Kidney epithelial cell (primary cell): Measurements from ENCODE around the gene CILP2. TPM values are rescaled to one million over a fixed set of nuclear protein-coding genes. Genes with fewer than 3 reads are reported as not detected.
A peak's percentile ranks its signal among the peaks of the same experiment; 100 is the strongest.

Source experiments
- DNase-seq: peaks from one replicate; pipeline ENCODE4 v3.0.0-alpha.2; 2010; ENCODE audit warnings: low read depth
- H3K27me3 ChIP-seq: 2 replicates; pipeline ENCODE4 v1.6.0; 2011; ENCODE audit warnings: low read length; ENCODE audit not compliant: control insufficient read depth, insufficient read depth
- H3K36me3 ChIP-seq: 2 replicates; pipeline ENCODE4 v1.5.1; 2011; ENCODE audit warnings: low read length; ENCODE audit not compliant: control insufficient read depth, insufficient read depth
- H3K4me3 ChIP-seq: 2 replicates; pipeline ENCODE4 v1.5.1; 2011; ENCODE audit warnings: low read depth, mild to moderate bottlenecking, control low read depth, low read length
- CTCF ChIP-seq: IDR thresholded peaks from 2 replicates; pipeline ENCODE4 v1.5.1; 2011; ENCODE audit warnings: mild to moderate bottlenecking, moderate library complexity, low read length, control low read depth, inconsistent platforms; ENCODE audit not compliant: insufficient read depth, poor library complexity, severe bottlenecking
- total RNA-seq: library from RNA; depleted of rRNA; stranded (reverse); fragments of >200 nt; gene quantifications from 2 replicates; pipeline ENCODE4 v1.2.3, GENCODE V29; 2015

CILP2 gene
- total RNA-seq, 1 donor from 2014 or later, result not detected

DNA sequence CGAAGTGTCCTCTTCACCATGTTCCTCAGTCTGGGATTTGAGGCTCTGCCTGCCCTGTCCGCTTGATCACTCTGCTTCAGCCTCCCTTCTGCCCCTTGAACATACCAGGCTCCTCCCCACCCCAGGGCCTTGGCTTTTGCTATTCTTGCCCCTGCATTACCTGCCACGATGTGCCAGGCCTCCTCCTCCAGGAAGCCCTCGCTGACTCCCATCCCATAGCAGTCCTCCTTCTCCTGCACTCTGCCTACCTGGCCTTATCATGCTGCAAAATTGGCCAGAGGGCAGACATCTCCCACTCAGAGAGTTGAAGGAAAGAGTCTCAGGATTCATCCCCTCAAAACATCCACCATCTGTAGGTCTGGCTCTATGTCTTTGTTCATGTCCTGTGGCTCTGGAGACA lies 7.2 kb upstream of the CILP2 start:
- TF ChIP-seq CTCF, result no peak
- H3K27me3 ChIP-seq, result peaks cover 5% of the 10 kb centered on the region
- DNase-seq, result no peak
- no peaks in the 10 kb centered on the region for H3K36me3 ChIP-seq
- no peak overlapping the region for H3K4me3 ChIP-seq

- Histone ChIP-seq H3K36me3 (no peaks in the 10 kb centered on the region), H3K4me3 (no peak overlapping the region), H3K27me3 (peaks cover 8% of the 10 kb centered on the region)
- TF ChIP-seq CTCF, result peak; percentile 97
- no peak for DNase-seq
Observed at GRCh38 chr19:19531951-19532805, 5.9 kb upstream of the CILP2 start.

- Histone ChIP-seq H3K4me3 (no peak overlapping the region), H3K36me3 (no peaks in the 10 kb centered on the region), H3K27me3 (peaks cover 17% of the 10 kb centered on the region)
- no peak for TF ChIP-seq CTCF
- DNase-seq, result no peak
Observed at GRCh38 chr19:19532806-19533701, 5.0 kb upstream of the CILP2 start.

- DNase-seq, result no peak
- peaks cover 25% of the 10 kb centered on the region for H3K27me3 ChIP-seq
- no peaks in the 10 kb centered on the region for H3K36me3 ChIP-seq
- TF ChIP-seq CTCF, result no peak
- H3K4me3 ChIP-seq, result no peak overlapping the region
Observed at GRCh38 chr19:19533841-19534240, 4.2 kb upstream of the CILP2 start.

DNA sequence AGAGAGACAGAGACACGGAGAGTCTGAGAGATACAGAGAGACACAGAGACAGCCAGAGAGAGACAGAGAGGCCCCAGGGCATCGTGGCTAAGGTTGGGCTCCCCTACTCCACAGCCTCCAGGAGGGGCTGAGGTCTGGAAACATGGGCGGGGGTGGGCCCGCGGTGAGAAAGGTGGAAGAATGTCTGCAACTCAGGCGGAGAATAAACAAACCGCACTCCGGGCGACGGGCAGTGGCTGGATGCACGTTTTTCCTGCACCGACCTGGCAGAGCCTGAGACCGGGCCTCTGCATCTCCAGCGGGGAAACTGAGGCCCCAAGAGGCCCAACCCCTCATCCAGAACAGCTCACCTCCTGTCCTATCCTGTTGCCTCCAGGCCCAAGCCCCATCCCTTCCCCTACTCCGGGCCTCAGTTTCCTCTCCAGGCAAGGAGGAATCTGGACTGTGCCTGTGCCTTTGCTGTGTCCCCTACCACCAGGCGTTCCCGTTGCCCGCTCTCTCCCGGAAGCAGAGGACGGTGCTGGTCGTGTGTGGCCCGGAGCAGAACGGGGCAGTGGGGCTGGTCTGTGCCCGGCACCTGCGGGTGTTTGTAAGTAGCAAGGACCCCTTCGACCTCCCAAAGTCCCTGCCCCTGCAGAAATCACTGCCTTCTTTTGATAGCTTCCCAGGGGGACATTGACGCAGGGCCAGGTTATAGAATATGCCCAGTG lies 3.4 kb upstream of the CILP2 start:
- DNase-seq, result no peak

More for the DNA sequence above, 3.4 kb upstream of the CILP2 start:
- H3K36me3 ChIP-seq, result no peaks in the 10 kb centered on the region
- H3K27me3 ChIP-seq, result peaks cover 31% of the 10 kb centered on the region
- no peak overlapping the region for H3K4me3 ChIP-seq
- TF ChIP-seq CTCF, result no peak
